Panc1 (cell line): ENCODE data around the gene PANK2.
"Not testable (repeated sequence)": the region's sequence is repeated elsewhere in the genome, so short reads cannot be mapped to it uniquely, and the experiment has no call there.

ENCODE experiments used
- CTCF ChIP-seq: fragments of 450-650 bp; IDR thresholded peaks from 2 replicates; pipeline ENCODE4 v1.5.1; 2017; ENCODE audit warnings: mild to moderate bottlenecking
- POLR2AphosphoS5 ChIP-seq: IDR thresholded peaks from 2 replicates; pipeline ENCODE4 v1.6.1; 2012; ENCODE audit warnings: mild to moderate bottlenecking, low read depth, low read length, moderate library complexity

GRCh38 chr20:3840201-3840600 is 49.0 kb upstream of the PANK2 start:
- not testable (repeated sequence) for TF ChIP-seq CTCF, POLR2AphosphoS5
